Measurements from ENCODE around the gene PM20D2.

Gene PM20D2

GRCh38 chr6:89134723-89135122 is 11.1 kb upstream of the PM20D2 start:
- Mint-ChIP-seq H3K4me3 (no peak overlapping the region), H3K27me3 (no peaks in the 10 kb centered on the region), H3K27ac (no peak overlapping the region), H3K36me3 (ENCODE audit: low read depth) (no peaks in the 10 kb centered on the region), H3K4me1 (no peaks in the 10 kb centered on the region), H3K9me3 (no peaks in the 10 kb centered on the region)
- ATAC-seq (no peak), DNase-seq (no peak)

GRCh38 chr6:89138173-89138572 is 7.7 kb upstream of the PM20D2 start:
- ATAC-seq, result no peak
- H3K36me3 Mint-ChIP-seq (ENCODE audit: low read depth), result no peaks in the 10 kb centered on the region
- H3K27me3 Mint-ChIP-seq, result no peaks in the 10 kb centered on the region
- H3K27ac Mint-ChIP-seq, result no peak overlapping the region
- no peaks in the 10 kb centered on the region for H3K9me3 Mint-ChIP-seq
- no peaks in the 10 kb centered on the region for H3K4me1 Mint-ChIP-seq
- no peak for DNase-seq
- no peak overlapping the region for H3K4me3 Mint-ChIP-seq

GRCh38 chr6:89139509-89140346 is 6.1 kb upstream of the PM20D2 start:
- H3K4me3 Mint-ChIP-seq, result no peak overlapping the region

GRCh38 chr6:89140347-89141156 is 5.3 kb upstream of the PM20D2 start:
- Mint-ChIP-seq H3K4me3 (no peak overlapping the region), H3K4me1 (peaks cover 12% of the 10 kb centered on the region), H3K27me3 (no peaks in the 10 kb centered on the region), H3K9me3 (no peaks in the 10 kb centered on the region), H3K36me3 (ENCODE audit: low read depth) (no peaks in the 10 kb centered on the region), H3K27ac (no peak overlapping the region)
- no peak for ATAC-seq
- DNase-seq, result no peak

More at GRCh38 chr6:89139509-89140346, 6.1 kb upstream of the PM20D2 start:
- Mint-ChIP-seq H3K27me3 (no peaks in the 10 kb centered on the region), H3K9me3 (no peaks in the 10 kb centered on the region), H3K36me3 (ENCODE audit: low read depth) (no peaks in the 10 kb centered on the region), H3K4me1 (peaks cover 6% of the 10 kb centered on the region), H3K27ac (no peak overlapping the region)
- ATAC-seq, result no peak
- DNase-seq, result no peak

GRCh38 chr6:89144354-89144906 is 1.4 kb upstream of the PM20D2 start:
- H3K9me3 Mint-ChIP-seq, result no peaks in the 10 kb centered on the region
- no peak for ATAC-seq
- H3K4me1 Mint-ChIP-seq, result peaks cover 34% of the 10 kb centered on the region
- no peak for DNase-seq
- no peak overlapping the region for H3K4me3 Mint-ChIP-seq
- H3K27ac Mint-ChIP-seq, result no peak overlapping the region
- no peaks in the 10 kb centered on the region for H3K27me3 Mint-ChIP-seq
- peaks cover 13% of the 10 kb centered on the region for H3K36me3 Mint-ChIP-seq (ENCODE audit: low read depth)

- H3K9me3 Mint-ChIP-seq, result no peaks in the 10 kb centered on the region
- H3K4me1 Mint-ChIP-seq, result peaks cover 34% of the 10 kb centered on the region
- ATAC-seq, result peak; percentile 80
- H3K27ac Mint-ChIP-seq, result peak overlapping the region; percentile 95
- H3K4me3 Mint-ChIP-seq, result peak overlapping the region; percentile 84
- peak; percentile 29 for DNase-seq
- peaks cover 17% of the 10 kb centered on the region for H3K36me3 Mint-ChIP-seq (ENCODE audit: low read depth)
- no peaks in the 10 kb centered on the region for H3K27me3 Mint-ChIP-seq
Measured at GRCh38 chr6:89145091-89145955, 532 bp upstream of the PM20D2 start.

GRCh38 chr6:89146718-89147700 is 1.2 kb downstream of the PM20D2 start:
- no peaks in the 10 kb centered on the region for H3K9me3 Mint-ChIP-seq
- no peak for ATAC-seq
- peak overlapping the region; percentile 86 for H3K27ac Mint-ChIP-seq
- H3K4me1 Mint-ChIP-seq, result peaks cover 36% of the 10 kb centered on the region
- DNase-seq, result peak; percentile 35
- peak overlapping the region; percentile 82 for H3K4me3 Mint-ChIP-seq
- peaks cover 25% of the 10 kb centered on the region for H3K36me3 Mint-ChIP-seq (ENCODE audit: low read depth)
- H3K27me3 Mint-ChIP-seq, result no peaks in the 10 kb centered on the region

- peak; percentile 47 for DNase-seq
- Mint-ChIP-seq H3K27ac (no peak overlapping the region), H3K4me1 (peaks cover 36% of the 10 kb centered on the region), H3K4me3 (peak overlapping the region; percentile 64), H3K36me3 (ENCODE audit: low read depth) (peaks cover 28% of the 10 kb centered on the region), H3K9me3 (no peaks in the 10 kb centered on the region), H3K27me3 (no peaks in the 10 kb centered on the region)
- no peak for ATAC-seq
Measured at GRCh38 chr6:89148016-89148750, 2.3 kb downstream of the PM20D2 start.

- peaks cover 34% of the 10 kb centered on the region for H3K36me3 Mint-ChIP-seq (ENCODE audit: low read depth)
- no peak overlapping the region for H3K4me3 Mint-ChIP-seq
- H3K27ac Mint-ChIP-seq, result no peak overlapping the region
- H3K9me3 Mint-ChIP-seq, result no peaks in the 10 kb centered on the region
- no peak for ATAC-seq
- H3K27me3 Mint-ChIP-seq, result no peaks in the 10 kb centered on the region
- DNase-seq, result no peak
- peaks cover 4% of the 10 kb centered on the region for H3K4me1 Mint-ChIP-seq
Measured at GRCh38 chr6:89154131-89154530, 8.3 kb downstream of the PM20D2 start.

GRCh38 chr6:89160331-89161092 is 14.7 kb downstream of the PM20D2 start:
- Mint-ChIP-seq H3K27ac (no peak overlapping the region), H3K9me3 (no peaks in the 10 kb centered on the region), H3K4me3 (no peak overlapping the region), H3K36me3 (ENCODE audit: low read depth) (peaks cover 45% of the 10 kb centered on the region), H3K27me3 (no peaks in the 10 kb centered on the region), H3K4me1 (no peaks in the 10 kb centered on the region)
- ATAC-seq (no peak), DNase-seq (no peak)

GRCh38 chr6:89161326-89162046 is 15.6 kb downstream of the PM20D2 start:
- Mint-ChIP-seq H3K27me3 (no peaks in the 10 kb centered on the region), H3K4me1 (no peaks in the 10 kb centered on the region), H3K9me3 (no peaks in the 10 kb centered on the region), H3K4me3 (no peak overlapping the region), H3K36me3 (ENCODE audit: low read depth) (peaks cover 41% of the 10 kb centered on the region), H3K27ac (no peak overlapping the region)
- ATAC-seq (no peak), DNase-seq (no peak)

- no peaks in the 10 kb centered on the region for H3K4me1 Mint-ChIP-seq
- no peak overlapping the region for H3K4me3 Mint-ChIP-seq
- H3K36me3 Mint-ChIP-seq (ENCODE audit: low read depth), result peaks cover 44% of the 10 kb centered on the region
- no peak overlapping the region for H3K27ac Mint-ChIP-seq
- H3K9me3 Mint-ChIP-seq, result no peaks in the 10 kb centered on the region
- no peak for DNase-seq
- ATAC-seq, result no peak
- H3K27me3 Mint-ChIP-seq, result no peaks in the 10 kb centered on the region
Measured at GRCh38 chr6:89162047-89162371, 16.2 kb downstream of the PM20D2 start.
